Mucosa of gallbladder (tissue), 1 donor: ENCODE measurements around the gene ZNHIT2. TPM values are rescaled to one million over a fixed set of nuclear protein-coding genes. Genes with fewer than 3 reads are reported as not detected.
"Not testable (repeated sequence)": the region's sequence is repeated elsewhere in the genome, so short reads cannot be mapped to it uniquely, and the experiment has no call there.

Experiments used
- DNase-seq: peaks from one replicate; pipeline ENCODE4 v3.0.0-alpha.2; 2020; ENCODE audit warnings: low spot score
- total RNA-seq: library from RNA; stranded (reverse); gene quantifications from one replicate; pipeline ENCODE4 v1.2.1, GENCODE V29; 2021
- donor health status: DM: no; HTN: no; CAD: no.

The ZNHIT2 gene
- 15.1 TPM for total RNA-seq

DNA sequence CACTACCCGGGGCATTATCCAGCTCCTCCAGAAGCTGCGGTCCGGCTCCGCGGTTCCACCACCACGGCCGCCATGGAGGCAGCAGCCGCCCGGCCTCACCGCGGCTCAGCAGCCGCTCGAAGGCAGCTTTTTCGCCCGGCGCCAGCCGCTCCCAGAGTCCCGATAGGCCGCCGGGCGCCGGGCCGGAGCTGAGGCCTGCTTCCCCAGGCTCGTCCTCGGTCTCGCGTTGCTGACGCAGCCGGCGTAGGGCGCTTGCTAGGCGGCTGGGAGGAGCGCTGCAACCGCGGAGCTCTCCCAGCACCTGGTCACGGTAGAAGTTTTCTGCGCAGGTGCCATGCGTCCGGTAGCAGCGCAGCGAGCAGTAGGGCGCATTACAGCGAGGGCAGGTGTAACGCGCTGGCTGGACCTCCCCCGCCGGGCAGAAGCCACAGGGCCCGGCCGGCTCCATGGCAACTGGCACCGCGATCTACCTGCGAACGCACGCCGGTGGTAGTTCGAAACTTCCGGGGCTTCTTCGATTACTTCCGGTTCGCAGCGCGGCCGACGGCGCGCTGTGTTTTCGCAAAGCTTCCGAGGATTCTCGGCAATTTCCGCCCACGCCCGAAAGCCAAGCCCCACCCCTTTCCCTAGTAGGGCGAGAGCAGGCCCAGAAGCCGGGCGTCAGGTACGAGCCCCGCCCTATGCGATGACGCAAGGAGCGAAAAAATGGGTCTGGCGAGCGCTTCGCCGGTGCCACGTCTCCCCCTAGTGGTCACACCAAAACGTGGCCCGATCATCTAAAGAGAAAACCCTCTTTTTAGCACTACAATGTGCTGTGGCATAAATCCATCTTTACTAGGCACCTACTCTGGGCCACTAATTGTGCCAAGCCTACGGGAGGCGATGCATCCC lies at the start of gene ZNHIT2:
Gene ZNHIT2 (minus strand): TSS at position 496 of the 891 bp plus-strand sequence. CDS start 48 bp downstream, at position 448.
- peak; percentile 100 for DNase-seq

- DNase-seq: no peak
Observed at GRCh38 chr11:65166893-65167292, 49.4 kb upstream of the ZNHIT2 start.

DNA sequence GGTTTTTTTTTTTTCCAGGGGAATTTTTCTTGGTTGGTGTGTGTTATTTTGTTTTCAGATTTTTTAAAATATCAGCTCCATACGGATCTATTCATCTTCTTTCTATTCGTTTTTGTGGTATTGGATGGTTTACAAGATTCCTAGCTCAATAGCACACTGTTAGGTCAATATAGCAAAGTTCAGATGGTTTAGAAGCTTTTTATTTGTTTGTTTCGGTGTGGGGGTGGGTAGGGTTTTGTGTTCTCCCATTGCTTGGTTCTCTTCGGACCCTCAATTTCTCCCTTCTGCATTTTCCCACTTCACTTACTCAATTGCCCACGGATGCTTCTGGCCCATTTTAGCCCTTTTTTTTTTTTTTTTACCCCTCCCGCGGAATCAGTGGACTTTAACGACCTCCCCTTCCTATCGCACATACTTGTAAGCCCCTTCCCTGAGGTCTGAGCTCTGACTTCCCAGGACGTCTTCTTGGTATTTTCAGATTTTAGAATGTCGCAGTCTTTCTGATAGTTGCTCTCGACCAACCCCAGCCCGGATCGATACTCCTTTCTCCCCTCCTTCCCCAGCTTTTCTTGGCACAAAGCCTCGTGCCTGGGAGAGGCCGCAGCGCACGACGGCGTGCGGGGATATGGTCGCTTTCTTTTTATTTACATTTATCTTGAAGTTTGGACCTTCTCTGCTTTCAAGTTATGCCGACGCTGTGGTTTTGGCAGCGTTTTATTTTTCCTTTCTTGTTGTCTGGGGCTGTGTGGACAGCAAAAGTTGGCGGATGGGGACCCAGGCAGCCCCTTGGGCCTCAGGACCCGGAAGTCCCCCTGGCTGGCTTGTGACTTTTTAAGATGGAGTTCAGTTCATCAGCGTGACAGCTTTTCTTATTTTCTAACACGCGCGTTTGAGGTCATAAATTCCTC lies 48.2 kb upstream of the ZNHIT2 start:
- peak; percentile 54 for DNase-seq

DNA sequence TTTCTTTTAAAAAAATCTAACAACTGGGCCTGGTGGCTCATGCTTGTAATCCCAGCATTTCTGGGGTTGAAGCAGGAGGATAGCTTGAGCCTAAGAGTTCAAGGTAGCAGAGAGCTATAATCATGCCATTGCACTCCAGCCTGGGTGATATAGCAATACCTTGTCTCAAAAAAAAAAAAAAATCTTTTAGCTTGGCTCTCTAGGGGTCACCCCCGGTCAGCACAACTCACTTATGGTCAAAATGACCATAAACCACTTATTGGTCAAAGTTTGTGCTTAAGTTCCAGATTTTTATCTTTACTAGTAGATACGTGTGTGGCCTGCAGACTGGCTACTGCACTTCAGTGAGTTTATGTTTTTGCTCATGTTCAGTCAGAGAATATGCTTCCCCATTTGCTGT lies 46.2 kb upstream of the ZNHIT2 start:
- no peak for DNase-seq

DNA sequence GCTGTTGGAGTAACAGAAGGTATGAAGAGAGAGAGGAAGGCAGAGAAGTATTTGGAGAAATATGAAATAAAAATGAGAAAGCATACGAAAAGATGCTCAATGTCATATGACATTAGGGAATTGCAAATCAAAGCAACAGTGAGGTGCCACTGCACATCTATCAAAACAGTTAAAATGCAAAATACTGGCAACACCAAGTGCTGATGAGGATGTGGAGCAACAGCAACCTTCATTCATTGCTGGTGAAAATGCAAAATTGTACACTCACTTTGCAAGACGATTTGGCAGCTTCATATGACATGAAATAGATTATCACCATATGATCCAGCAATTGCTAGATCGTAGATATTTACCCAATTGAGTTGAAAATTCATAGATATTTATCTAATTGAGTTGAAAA lies 43.1 kb upstream of the ZNHIT2 start:
- DNase-seq: no peak

- no peak for DNase-seq
Observed at GRCh38 chr11:65159012-65159411, 41.5 kb upstream of the ZNHIT2 start.

DNA sequence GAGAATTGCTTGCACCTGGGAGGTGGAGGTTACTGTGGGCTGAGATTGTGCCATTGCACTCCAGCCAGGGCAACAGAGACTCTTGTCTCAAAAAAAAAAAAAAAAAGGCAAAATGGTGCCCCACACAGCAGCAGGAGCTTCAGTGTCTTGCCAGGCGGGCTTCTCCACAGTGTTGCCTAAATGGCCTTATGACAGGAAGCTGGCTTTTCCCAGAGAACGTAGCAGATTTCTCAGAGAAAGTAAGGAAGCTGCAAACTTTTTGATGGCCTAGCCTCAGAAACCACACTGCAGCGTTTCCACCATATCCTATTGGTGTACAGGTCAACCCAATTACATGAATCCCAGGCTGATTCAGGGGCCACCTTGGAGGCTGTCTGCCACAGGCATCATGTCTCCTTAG lies 39.8 kb upstream of the ZNHIT2 start:
- DNase-seq: no peak

- no peak for DNase-seq
Observed at GRCh38 chr11:65156926-65157325, 39.4 kb upstream of the ZNHIT2 start.

DNA sequence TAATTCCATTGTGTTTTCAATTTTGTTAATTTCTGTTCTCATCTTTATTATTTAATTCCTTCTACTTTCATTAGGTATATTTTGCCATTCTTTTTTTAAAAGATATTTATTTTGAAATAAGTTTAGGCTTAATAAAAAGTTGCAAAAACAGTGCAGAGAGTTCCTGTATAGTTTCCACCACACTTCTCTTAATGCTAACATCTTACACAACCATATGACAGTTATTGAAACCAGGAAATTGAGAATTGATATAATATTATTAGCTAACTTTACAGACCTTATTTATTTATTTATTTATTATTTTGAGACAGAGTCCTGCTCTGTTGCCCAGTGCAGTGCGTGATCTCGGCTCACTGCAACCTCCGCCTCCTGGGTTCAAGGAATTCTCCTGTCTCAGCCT lies 38.8 kb upstream of the ZNHIT2 start:
- DNase-seq: no peak

DNA sequence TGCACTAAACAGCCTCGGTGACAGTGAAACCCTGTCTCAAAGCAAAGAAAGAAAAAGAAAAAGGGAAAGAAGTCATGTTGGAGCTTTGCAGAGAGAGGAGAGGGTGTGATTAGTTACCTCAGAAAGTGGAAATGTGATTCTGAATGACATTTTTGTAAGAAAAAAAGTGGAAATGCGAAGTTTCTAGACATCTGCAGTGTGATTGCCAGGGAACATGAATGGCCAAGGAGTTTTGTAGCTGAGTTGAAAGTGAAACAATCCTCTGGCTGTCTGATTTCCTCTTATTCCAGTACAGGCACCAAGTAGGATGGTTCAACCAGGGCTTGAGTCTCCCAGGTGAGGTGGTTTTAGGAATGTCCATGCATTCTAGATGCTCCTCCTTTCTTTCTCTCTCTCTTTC lies 34.6 kb upstream of the ZNHIT2 start:
- no peak for DNase-seq

GRCh38 chr11:65151331-65151899 lies 33.9 kb upstream of the ZNHIT2 start:
- DNase-seq: no peak

- peak; percentile 94 for DNase-seq
Observed at GRCh38 chr11:65150509-65151299, 33.2 kb upstream of the ZNHIT2 start.

DNA sequence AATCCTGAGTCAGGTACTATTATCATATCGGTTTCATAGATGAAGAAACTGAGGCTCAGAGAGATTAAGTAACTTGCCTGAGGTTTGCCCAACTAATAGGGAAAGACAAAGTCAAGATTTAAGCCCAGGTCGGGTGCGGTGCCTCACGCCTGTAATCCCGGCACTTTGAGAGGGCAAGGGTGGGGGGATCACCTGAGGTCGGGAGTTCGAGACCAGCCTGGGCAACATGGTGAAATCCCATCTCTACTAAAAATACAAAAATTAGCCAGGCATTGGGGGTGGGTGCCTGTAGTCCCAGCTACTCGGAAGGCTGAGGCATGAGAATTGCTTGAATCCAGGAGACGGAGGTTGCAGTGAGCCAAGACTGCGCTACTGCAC lies 32.6 kb upstream of the ZNHIT2 start:
- DNase-seq: not testable (repeated sequence)

DNA sequence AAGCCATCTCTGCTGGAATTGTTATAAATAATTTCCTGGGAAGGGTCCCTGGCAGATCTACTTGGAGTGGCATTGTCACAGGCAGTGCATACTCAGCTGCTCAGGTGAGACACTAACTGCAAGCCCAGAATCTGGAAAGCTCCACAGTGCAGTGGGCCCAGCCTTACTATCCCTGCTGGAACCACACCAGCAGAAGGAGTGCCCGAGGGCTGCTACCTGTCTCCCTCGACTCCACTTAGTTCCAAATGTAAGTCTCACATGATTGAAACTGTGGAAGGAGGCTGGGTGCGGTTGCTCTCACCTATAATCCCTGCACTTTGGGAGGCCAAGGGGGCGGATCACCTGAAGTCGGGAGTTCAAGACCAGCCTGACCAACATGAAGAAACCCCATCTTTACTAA lies 31.2 kb upstream of the ZNHIT2 start:
- DNase-seq: no peak

GRCh38 chr11:65147352-65148075 lies 30.0 kb upstream of the ZNHIT2 start:
- no peak for DNase-seq

DNA sequence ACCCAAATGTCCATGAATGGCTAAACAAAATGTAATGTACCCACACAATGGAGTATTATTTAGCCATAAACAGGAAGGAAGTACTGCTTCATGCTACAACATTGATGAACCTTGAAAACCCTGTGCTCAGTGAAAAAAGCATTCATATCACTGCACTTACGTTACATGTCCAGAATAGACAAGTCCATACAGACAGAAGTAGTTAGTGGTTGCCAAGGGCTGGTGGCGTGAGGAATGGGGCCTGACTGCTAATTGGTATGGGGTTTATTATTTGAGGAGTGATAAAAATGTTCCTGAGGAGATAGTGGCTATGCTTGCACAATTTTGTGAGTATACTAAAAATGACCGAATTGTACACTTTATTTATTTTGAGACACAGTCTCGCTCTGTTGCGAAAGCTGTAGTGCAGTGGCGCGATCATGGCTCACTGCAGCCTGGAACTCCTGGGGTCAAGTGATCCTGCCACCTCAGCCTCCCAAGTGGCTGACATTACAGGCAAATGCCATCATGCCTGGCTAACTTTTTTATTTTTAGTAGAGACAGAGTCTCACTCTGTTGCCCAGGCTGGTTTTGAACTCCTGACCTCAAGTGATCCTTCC lies 24.5 kb upstream of the ZNHIT2 start:
- no peak for DNase-seq

GRCh38 chr11:65136515-65137096 lies 19.1 kb upstream of the ZNHIT2 start:
- DNase-seq: no peak

DNA sequence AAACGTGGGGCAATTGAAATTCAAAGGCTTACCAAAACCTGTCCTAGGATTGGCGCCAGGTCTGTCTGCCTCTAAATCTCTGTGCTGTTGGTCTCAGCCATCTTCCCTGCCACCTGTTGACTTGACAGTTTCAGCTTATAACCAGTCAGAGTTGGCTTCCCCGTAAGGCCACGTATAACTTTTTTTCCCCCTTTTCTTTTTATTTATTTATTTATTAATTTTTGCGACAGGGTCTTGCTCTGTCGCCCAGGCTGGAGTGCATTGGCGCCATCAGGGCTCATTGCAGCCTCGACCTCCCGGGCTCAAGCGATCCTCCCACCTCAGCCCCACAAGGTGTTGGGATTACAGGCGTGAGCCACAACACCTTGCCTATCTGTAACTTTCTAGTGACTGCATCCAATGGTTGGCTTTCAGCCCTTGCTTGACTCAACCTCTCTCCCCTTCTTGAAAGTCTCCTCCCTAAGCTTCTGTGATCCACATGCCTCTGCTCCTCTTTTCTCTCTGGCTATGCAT lies 18.2 kb upstream of the ZNHIT2 start:
- no peak for DNase-seq

GRCh38 chr11:65134952-65135632 lies 17.6 kb upstream of the ZNHIT2 start:
- DNase-seq: peak; percentile 95
